ENCODE data around the gene TMEM89.
A peak's percentile ranks its signal among the peaks of the same experiment; 100 is the strongest.

The TMEM89 gene

GRCh38 chr3:48641396-48641795 is 19.8 kb upstream of the TMEM89 start:
- H3K27me3 ChIP-seq (ENCODE audit: control insufficient read depth in 1 of 2, insufficient read depth in 2 of 2, low read length in 2 of 2), result no peaks in the 10 kb centered on the region
- no peak overlapping the region for H3K27ac ChIP-seq (ENCODE audit: low read length)
- H3K4me3 ChIP-seq (ENCODE audit: low read length in 2 of 2), result no peak overlapping the region
- H3K36me3 ChIP-seq (ENCODE audit: control insufficient read depth in 2 of 2, insufficient read depth in 2 of 2, low read length in 2 of 2), result no peaks in the 10 kb centered on the region
- no peak overlapping the region for H3K9ac ChIP-seq (ENCODE audit: low read length in 2 of 2)
- peaks cover under 1% of the 10 kb centered on the region for H3K4me1 ChIP-seq (ENCODE audit: control insufficient read depth, insufficient read depth, low read length)
- H3K9me3 ChIP-seq (ENCODE audit: control insufficient read depth in 2 of 2, low read length in 2 of 2), result no peaks in the 10 kb centered on the region

GRCh38 chr3:48639944-48640606 is 18.5 kb upstream of the TMEM89 start:
- H3K4me1 ChIP-seq (ENCODE audit: control insufficient read depth, insufficient read depth, low read length), result peaks cover 12% of the 10 kb centered on the region
- no peaks in the 10 kb centered on the region for H3K36me3 ChIP-seq (ENCODE audit: control insufficient read depth in 2 of 2, insufficient read depth in 2 of 2, low read length in 2 of 2)
- H3K27me3 ChIP-seq (ENCODE audit: control insufficient read depth in 1 of 2, insufficient read depth in 2 of 2, low read length in 2 of 2), result no peaks in the 10 kb centered on the region
- no peak overlapping the region for H3K9ac ChIP-seq (ENCODE audit: low read length in 2 of 2)
- H3K9me3 ChIP-seq (ENCODE audit: control insufficient read depth in 2 of 2, low read length in 2 of 2), result no peaks in the 10 kb centered on the region
- no peak overlapping the region for H3K4me3 ChIP-seq (ENCODE audit: low read length in 2 of 2)
- no peak overlapping the region for H3K27ac ChIP-seq (ENCODE audit: low read length)

GRCh38 chr3:48637305-48637704 is 15.7 kb upstream of the TMEM89 start:
- Histone ChIP-seq H3K4me3 (ENCODE audit: low read length in 2 of 2) (no peak overlapping the region), H3K4me1 (ENCODE audit: control insufficient read depth, insufficient read depth, low read length) (peaks cover 25% of the 10 kb centered on the region), H3K9me3 (ENCODE audit: control insufficient read depth in 2 of 2, low read length in 2 of 2) (no peaks in the 10 kb centered on the region), H3K27ac (ENCODE audit: low read length) (no peak overlapping the region), H3K36me3 (ENCODE audit: control insufficient read depth in 2 of 2, insufficient read depth in 2 of 2, low read length in 2 of 2) (peaks cover 5 to 8% of the 10 kb centered on the region in 2 donors), H3K27me3 (ENCODE audit: control insufficient read depth in 1 of 2, insufficient read depth in 2 of 2, low read length in 2 of 2) (no peaks in the 10 kb centered on the region), H3K9ac (ENCODE audit: low read length in 2 of 2) (no peak overlapping the region)

GRCh38 chr3:48636149-48636655 is 14.6 kb upstream of the TMEM89 start:
- peak overlapping the region; percentile 75 to 87 for H3K9ac ChIP-seq (ENCODE audit: low read length in 2 of 2)
- no peaks in the 10 kb centered on the region for H3K27me3 ChIP-seq (ENCODE audit: control insufficient read depth in 1 of 2, insufficient read depth in 2 of 2, low read length in 2 of 2)
- H3K4me3 ChIP-seq (ENCODE audit: low read length in 2 of 2), result peak overlapping the region; percentile 86 to 87
- H3K27ac ChIP-seq (ENCODE audit: low read length), result peak overlapping the region; percentile 74
- H3K36me3 ChIP-seq (ENCODE audit: control insufficient read depth in 2 of 2, insufficient read depth in 2 of 2, low read length in 2 of 2), result peaks cover 9 to 14% of the 10 kb centered on the region in 2 donors
- H3K9me3 ChIP-seq (ENCODE audit: control insufficient read depth in 2 of 2, low read length in 2 of 2), result no peaks in the 10 kb centered on the region
- H3K4me1 ChIP-seq (ENCODE audit: control insufficient read depth, insufficient read depth, low read length), result peaks cover 25% of the 10 kb centered on the region

- Histone ChIP-seq H3K9ac (ENCODE audit: low read length in 2 of 2) (peak within 1 kb of the TSS; percentile 75 to 87), H3K27ac (ENCODE audit: low read length) (peak within 1 kb of the TSS; percentile 74), H3K9me3 (ENCODE audit: control insufficient read depth in 2 of 2, low read length in 2 of 2) (no peaks in the 10 kb centered on the region)
These were observed 13.9 kb upstream of the TMEM89 start, which contains the start of gene SLC26A6 for GRCh38 chr3:48635222-48636021. Gene SLC26A6, minus strand, starts transcription at chr3:48635461. Its CDS starts 68 bp downstream, at chr3:48635393.

GRCh38 chr3:48634661-48635221 is 13.2 kb upstream of the TMEM89 start:
- no peaks in the 10 kb centered on the region for H3K27me3 ChIP-seq (ENCODE audit: control insufficient read depth in 1 of 2, insufficient read depth in 2 of 2, low read length in 2 of 2)

More at GRCh38 chr3:48635222-48636021, 13.9 kb upstream of the TMEM89 start, which contains the start of gene SLC26A6:
- H3K36me3 ChIP-seq (ENCODE audit: control insufficient read depth in 2 of 2, insufficient read depth in 2 of 2, low read length in 2 of 2), result peaks cover 9 to 17% of the 10 kb centered on the region in 2 donors
- H3K27me3 ChIP-seq (ENCODE audit: control insufficient read depth in 1 of 2, insufficient read depth in 2 of 2, low read length in 2 of 2), result no peaks in the 10 kb centered on the region
- peaks cover 25% of the 10 kb centered on the region for H3K4me1 ChIP-seq (ENCODE audit: control insufficient read depth, insufficient read depth, low read length)
- H3K4me3 ChIP-seq (ENCODE audit: low read length in 2 of 2), result peak within 1 kb of the TSS; percentile 86 to 87

GRCh38 chr3:48633743-48634142 is 12.2 kb upstream of the TMEM89 start:
- H3K27ac ChIP-seq (ENCODE audit: low read length), result no peak overlapping the region

More at GRCh38 chr3:48634661-48635221, 13.2 kb upstream of the TMEM89 start:
- Histone ChIP-seq H3K4me1 (ENCODE audit: control insufficient read depth, insufficient read depth, low read length) (peaks cover 25% of the 10 kb centered on the region), H3K27ac (ENCODE audit: low read length) (peak overlapping the region; percentile 71), H3K9ac (ENCODE audit: low read length in 2 of 2) (peak overlapping the region; percentile 71 to 75), H3K4me3 (ENCODE audit: low read length in 2 of 2) (peak overlapping the region; percentile 86 to 87), H3K36me3 (ENCODE audit: control insufficient read depth in 2 of 2, insufficient read depth in 2 of 2, low read length in 2 of 2) (peaks cover 12 to 19% of the 10 kb centered on the region in 2 donors), H3K9me3 (ENCODE audit: control insufficient read depth in 2 of 2, low read length in 2 of 2) (no peaks in the 10 kb centered on the region)

GRCh38 chr3:48633256-48633655 is 11.7 kb upstream of the TMEM89 start:
- Histone ChIP-seq H3K4me3 (ENCODE audit: low read length in 2 of 2) (no peak overlapping the region), H3K36me3 (ENCODE audit: control insufficient read depth in 2 of 2, insufficient read depth in 2 of 2, low read length in 2 of 2) (peaks cover 12 to 19% of the 10 kb centered on the region in 2 donors), H3K9ac (ENCODE audit: low read length in 2 of 2) (no peak overlapping the region), H3K4me1 (ENCODE audit: control insufficient read depth, insufficient read depth, low read length) (peaks cover 25% of the 10 kb centered on the region), H3K27ac (ENCODE audit: low read length) (no peak overlapping the region), H3K9me3 (ENCODE audit: control insufficient read depth in 2 of 2, low read length in 2 of 2) (no peaks in the 10 kb centered on the region), H3K27me3 (ENCODE audit: control insufficient read depth in 1 of 2, insufficient read depth in 2 of 2, low read length in 2 of 2) (no peaks in the 10 kb centered on the region)

More at GRCh38 chr3:48633743-48634142, 12.2 kb upstream of the TMEM89 start:
- H3K4me1 ChIP-seq (ENCODE audit: control insufficient read depth, insufficient read depth, low read length), result peaks cover 25% of the 10 kb centered on the region
- no peaks in the 10 kb centered on the region for H3K27me3 ChIP-seq (ENCODE audit: control insufficient read depth in 1 of 2, insufficient read depth in 2 of 2, low read length in 2 of 2)
- H3K9ac ChIP-seq (ENCODE audit: low read length in 2 of 2), result no peak overlapping the region
- no peak overlapping the region for H3K4me3 ChIP-seq (ENCODE audit: low read length in 2 of 2)
- H3K9me3 ChIP-seq (ENCODE audit: control insufficient read depth in 2 of 2, low read length in 2 of 2), result no peaks in the 10 kb centered on the region
- H3K36me3 ChIP-seq (ENCODE audit: control insufficient read depth in 2 of 2, insufficient read depth in 2 of 2, low read length in 2 of 2), result peaks cover 12 to 19% of the 10 kb centered on the region in 2 donors

- no peak overlapping the region for H3K9ac ChIP-seq (ENCODE audit: low read length in 2 of 2)
- H3K36me3 ChIP-seq (ENCODE audit: control insufficient read depth in 2 of 2, insufficient read depth in 2 of 2, low read length in 2 of 2), result peaks cover 16 to 26% of the 10 kb centered on the region in 2 donors
- no peaks in the 10 kb centered on the region for H3K27me3 ChIP-seq (ENCODE audit: control insufficient read depth in 1 of 2, insufficient read depth in 2 of 2, low read length in 2 of 2)
- no peak overlapping the region for H3K4me3 ChIP-seq (ENCODE audit: low read length in 2 of 2)
- H3K4me1 ChIP-seq (ENCODE audit: control insufficient read depth, insufficient read depth, low read length), result peaks cover 25% of the 10 kb centered on the region
- no peaks in the 10 kb centered on the region for H3K9me3 ChIP-seq (ENCODE audit: control insufficient read depth in 2 of 2, low read length in 2 of 2)
- no peak overlapping the region for H3K27ac ChIP-seq (ENCODE audit: low read length)
These were observed 10.2 kb upstream of the TMEM89 start for GRCh38 chr3:48631516-48632448.

- Histone ChIP-seq H3K9ac (ENCODE audit: low read length in 2 of 2) (no peak overlapping the region), H3K4me1 (ENCODE audit: control insufficient read depth, insufficient read depth, low read length) (peaks cover 19% of the 10 kb centered on the region), H3K9me3 (ENCODE audit: control insufficient read depth in 2 of 2, low read length in 2 of 2) (no peaks in the 10 kb centered on the region), H3K27ac (ENCODE audit: low read length) (no peak overlapping the region), H3K27me3 (ENCODE audit: control insufficient read depth in 1 of 2, insufficient read depth in 2 of 2, low read length in 2 of 2) (no peaks in the 10 kb centered on the region), H3K36me3 (ENCODE audit: control insufficient read depth in 2 of 2, insufficient read depth in 2 of 2, low read length in 2 of 2) (peaks cover 16 to 26% of the 10 kb centered on the region in 2 donors), H3K4me3 (ENCODE audit: low read length in 2 of 2) (no peak overlapping the region)
These were observed 9.3 kb upstream of the TMEM89 start for GRCh38 chr3:48630833-48631232.
